MCF 10A (cell line): Measurements from ENCODE around the gene DOK5. TPM values are rescaled to one million over a fixed set of nuclear protein-coding genes. Genes with fewer than 3 reads are reported as not detected.

Source experiments
- BruUV-seq: library from RNA; stranded (reverse); fragments of 400-500 nt; replicated peaks from 2 replicates; lab custom pipeline; 2021; lab: Mats Ljungman, UMichigan
- CTCF ChIA-PET: fragments of 300-600 bp; sonication (Branson Sonifier 250); formaldehyde crosslinking; extraction: SDS; loops from one replicate; lab custom pipeline; 2021; ENCODE audit warnings: antibody characterized with exemption, inconsistent platforms; lab: Yijun Ruan, JAX
- POLR2A ChIA-PET: fragments of 300-600, 350-650 bp; sonication (Branson Sonifier 250); formaldehyde crosslinking; extraction: SDS; loops from one replicate; lab custom pipeline; 2020; ENCODE audit warnings: antibody characterized with exemption, inconsistent platforms; lab: Yijun Ruan, JAX
- DNase-seq: peaks from one replicate; pipeline ENCODE4 v3.0.0-alpha.2; 2018; ENCODE audit not compliant: unreplicated experiment
- H3K27ac Mint-ChIP-seq: one replicate; pipeline ENCODE4 v1.8.0; 2022; ENCODE audit warnings: mild to moderate bottlenecking, low read depth, mixed read lengths; ENCODE audit not compliant: unreplicated experiment
- H3K27me3 Mint-ChIP-seq: one replicate; pipeline ENCODE4 v1.8.0; 2022; ENCODE audit warnings: mixed read lengths; ENCODE audit not compliant: insufficient read depth, unreplicated experiment
- H3K36me3 Mint-ChIP-seq: one replicate; pipeline ENCODE4 v1.8.0; 2022; ENCODE audit warnings: mild to moderate bottlenecking, moderate library complexity, mixed read lengths; ENCODE audit not compliant: insufficient read depth, unreplicated experiment
- H3K4me1 Mint-ChIP-seq: one replicate; pipeline ENCODE4 v1.8.0; 2022; ENCODE audit warnings: mixed read lengths; ENCODE audit not compliant: insufficient read depth, unreplicated experiment
- H3K4me3 Mint-ChIP-seq: one replicate; pipeline ENCODE4 v1.8.0; 2022; ENCODE audit warnings: mild to moderate bottlenecking, moderate library complexity, mixed read lengths; ENCODE audit not compliant: unreplicated experiment
- H3K9me3 Mint-ChIP-seq: one replicate; pipeline ENCODE4 v1.8.0; 2022; ENCODE audit warnings: mixed read lengths; ENCODE audit not compliant: unreplicated experiment
- intact Hi-C: fragments of 100-400 bp; cut with micrococcal nuclease; formaldehyde crosslinking; loops from 2 replicates; pipeline ENCODE4 v1.14.1; 2022
- total RNA-seq: library from RNA; stranded (reverse); gene quantifications from 2 replicates; pipeline ENCODE4 v1.2.3, GENCODE V29; 2022
- TF ChIP-seq, protein P1 (sequence below): fragments of 200-600 bp; IDR thresholded peaks from one replicate; pipeline ENCODE4 v1.8.0; 2022; ENCODE audit warnings: antibody characterized with exemption, mild to moderate bottlenecking; ENCODE audit not compliant: unreplicated experiment

Gene DOK5
- total RNA-seq, 1 experiment from 2014 or later: not detected

DNA sequence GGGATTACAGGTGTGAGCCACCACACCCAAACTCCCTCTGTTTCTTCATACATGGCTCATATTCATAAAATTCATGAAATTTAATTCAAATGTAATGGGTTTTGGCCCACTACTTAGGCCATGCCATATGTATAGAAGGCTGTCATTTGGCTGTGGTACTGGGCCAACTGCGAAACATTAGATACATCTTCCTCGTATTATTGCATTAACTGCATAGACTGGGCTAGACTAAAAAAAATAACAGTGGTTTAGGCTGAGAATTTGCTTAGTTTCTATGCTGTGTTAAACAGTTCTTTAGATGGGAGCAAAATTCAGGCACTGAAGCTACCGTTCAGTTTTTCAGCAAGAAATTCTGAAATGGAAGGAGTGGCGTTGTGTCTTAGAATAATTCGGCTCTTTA, 133.6 kb downstream of the DOK5 start:
- H3K27ac Mint-ChIP-seq: no peak overlapping the region
- ChIA-PET CTCF (interaction anchor here (1.1 kb wide), 1 partner anchor 59 kb away, joined by 3 read pairs; no protein-coding TSS in a partner anchor), POLR2A (interaction anchor here (0.6 kb wide), 1 partner anchor 174 kb away, joined by 4 read pairs; no protein-coding TSS in a partner anchor)
- H3K9me3 Mint-ChIP-seq: no peaks in the 10 kb centered on the region
- no peaks in the 10 kb centered on the region for H3K36me3 Mint-ChIP-seq
- no peak overlapping the region for H3K4me3 Mint-ChIP-seq
- TF ChIP-seq, protein P1, sequence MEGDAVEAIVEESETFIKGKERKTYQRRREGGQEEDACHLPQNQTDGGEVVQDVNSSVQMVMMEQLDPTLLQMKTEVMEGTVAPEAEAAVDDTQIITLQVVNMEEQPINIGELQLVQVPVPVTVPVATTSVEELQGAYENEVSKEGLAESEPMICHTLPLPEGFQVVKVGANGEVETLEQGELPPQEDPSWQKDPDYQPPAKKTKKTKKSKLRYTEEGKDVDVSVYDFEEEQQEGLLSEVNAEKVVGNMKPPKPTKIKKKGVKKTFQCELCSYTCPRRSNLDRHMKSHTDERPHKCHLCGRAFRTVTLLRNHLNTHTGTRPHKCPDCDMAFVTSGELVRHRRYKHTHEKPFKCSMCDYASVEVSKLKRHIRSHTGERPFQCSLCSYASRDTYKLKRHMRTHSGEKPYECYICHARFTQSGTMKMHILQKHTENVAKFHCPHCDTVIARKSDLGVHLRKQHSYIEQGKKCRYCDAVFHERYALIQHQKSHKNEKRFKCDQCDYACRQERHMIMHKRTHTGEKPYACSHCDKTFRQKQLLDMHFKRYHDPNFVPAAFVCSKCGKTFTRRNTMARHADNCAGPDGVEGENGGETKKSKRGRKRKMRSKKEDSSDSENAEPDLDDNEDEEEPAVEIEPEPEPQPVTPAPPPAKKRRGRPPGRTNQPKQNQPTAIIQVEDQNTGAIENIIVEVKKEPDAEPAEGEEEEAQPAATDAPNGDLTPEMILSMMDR: no peak
- no peak for DNase-seq
- intact Hi-C loops: no loop called here
- no TSS peak for BruUV-seq
- no peaks in the 10 kb centered on the region for H3K4me1 Mint-ChIP-seq
- H3K27me3 Mint-ChIP-seq: peaks cover 15% of the 10 kb centered on the region

DNA sequence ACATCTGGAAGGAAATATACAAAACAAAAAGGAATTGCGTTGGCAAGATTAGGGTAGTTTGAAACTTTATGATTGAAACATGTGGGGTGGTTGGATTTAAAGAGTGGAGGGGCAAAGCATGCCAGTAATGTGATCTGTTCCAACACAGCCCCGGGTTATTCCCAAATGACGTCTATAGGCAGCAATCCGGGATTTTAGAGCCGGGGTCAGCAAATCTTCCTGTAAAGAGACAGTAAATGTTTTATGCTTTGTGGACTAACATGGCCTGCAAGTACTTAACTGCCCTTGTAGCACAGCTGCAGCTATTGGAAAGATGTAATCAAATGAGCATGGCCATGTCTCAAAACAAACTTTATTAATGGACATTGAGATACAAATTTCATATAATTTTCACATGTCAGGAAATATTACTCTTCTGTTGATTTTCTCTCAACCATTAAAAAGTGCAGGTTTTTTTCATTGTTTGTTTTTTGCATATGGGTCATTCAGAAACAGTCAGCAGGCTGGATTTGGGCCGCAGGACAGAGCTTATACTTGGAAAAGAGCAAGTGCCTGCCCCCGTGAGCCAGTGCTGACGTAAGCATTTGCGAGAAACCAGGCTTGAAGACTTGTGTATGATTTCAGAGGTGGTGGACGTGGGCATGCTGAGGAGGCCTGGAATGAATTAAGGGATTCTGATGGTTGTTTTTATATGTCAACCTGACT, 136.5 kb downstream of the DOK5 start:
- Mint-ChIP-seq H3K9me3 (no peaks in the 10 kb centered on the region), H3K27me3 (peaks cover 29% of the 10 kb centered on the region), H3K27ac (no peak overlapping the region), H3K4me1 (no peaks in the 10 kb centered on the region), H3K4me3 (no peak overlapping the region), H3K36me3 (no peaks in the 10 kb centered on the region)
- TF ChIP-seq, protein P1: no peak
- intact Hi-C loops: no loop called here
- no peak for DNase-seq
- no TSS peak for BruUV-seq
- ChIA-PET POLR2A (interaction anchor here (0.7 to 1.1 kb wide), 2 partner anchors 32 to 52 kb away, joined by 3 read pairs; no protein-coding TSS in a partner anchor), CTCF (interaction anchor here (0.7 kb wide), 1 partner anchor 262 kb away, joined by 4 read pairs; no protein-coding TSS in a partner anchor)

DNA sequence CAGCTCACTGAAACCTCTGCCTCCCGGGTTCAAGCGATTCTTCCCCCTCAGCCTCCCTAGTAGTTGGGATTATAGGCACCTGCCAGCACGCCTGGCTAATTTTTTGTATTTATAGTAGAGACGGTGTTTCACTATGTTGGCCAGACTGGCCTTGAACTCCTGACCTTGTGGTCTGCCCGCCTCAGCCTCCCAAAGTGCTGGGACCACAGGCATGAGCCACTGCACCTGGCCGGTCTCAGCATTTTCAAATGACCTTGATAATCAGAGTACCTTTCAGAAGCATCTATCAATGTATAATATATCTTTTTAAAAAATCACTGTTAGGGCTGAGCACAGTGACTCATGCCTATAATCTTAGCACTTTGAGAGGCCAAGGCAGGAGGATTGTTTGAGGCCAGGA, 143.0 kb downstream of the DOK5 start:
- BruUV-seq: no TSS peak
- TF ChIP-seq, protein P1: no peak
- Mint-ChIP-seq H3K27ac (no peak overlapping the region), H3K9me3 (no peaks in the 10 kb centered on the region), H3K4me1 (peaks cover 10% of the 10 kb centered on the region), H3K27me3 (peaks cover 34% of the 10 kb centered on the region), H3K4me3 (no peak overlapping the region), H3K36me3 (no peaks in the 10 kb centered on the region)
- no peak for DNase-seq
- POLR2A ChIA-PET: no interaction called here
- intact Hi-C loops: no loop called here
- CTCF ChIA-PET: interaction anchor here (0.6 to 0.9 kb wide), 2 partner anchors 8 to 28 kb away, joined by 3 to 4 read pairs; no protein-coding TSS in a partner anchor

DNA sequence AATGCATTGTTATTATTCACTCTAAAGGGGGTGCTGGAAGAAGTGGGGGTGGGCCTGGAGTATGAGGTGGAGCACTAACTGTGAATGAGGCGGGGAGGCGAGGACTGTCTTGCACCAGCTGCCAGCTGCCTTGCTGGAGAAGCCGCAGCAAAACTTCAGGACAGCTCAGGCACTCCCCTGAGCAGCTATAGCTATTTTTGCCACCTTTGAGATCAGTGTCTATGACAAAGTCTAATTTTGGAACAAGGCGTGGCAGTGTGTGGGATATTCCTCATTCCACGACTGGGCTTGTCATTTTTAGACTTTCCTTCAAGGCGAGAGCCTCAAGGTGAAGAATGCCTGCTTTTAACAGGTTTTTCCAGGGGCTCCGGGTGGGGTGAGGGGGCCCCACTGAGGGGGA, 143.8 kb downstream of the DOK5 start:
- TF ChIP-seq, protein P1: no peak
- intact Hi-C loops: no loop called here
- H3K9me3 Mint-ChIP-seq: no peaks in the 10 kb centered on the region
- H3K27me3 Mint-ChIP-seq: peaks cover 38% of the 10 kb centered on the region
- ChIA-PET CTCF (interaction anchor here (0.6 kb wide), 1 partner anchor 365 kb away, joined by 3 read pairs; no protein-coding TSS in a partner anchor), POLR2A (interaction anchor here (0.6 kb wide), 1 partner anchor 1539 kb away, joined by 3 read pairs; no protein-coding TSS in a partner anchor)
- no peak overlapping the region for H3K4me3 Mint-ChIP-seq
- H3K36me3 Mint-ChIP-seq: no peaks in the 10 kb centered on the region
- H3K27ac Mint-ChIP-seq: no peak overlapping the region
- H3K4me1 Mint-ChIP-seq: peaks cover 10% of the 10 kb centered on the region
- BruUV-seq: no TSS peak
- peak; percentile 1 for DNase-seq
